GM12878 (cell line): ENCODE measurements around the gene COL27A1.

Experiments used
- EZH2 ChIP-seq: IDR thresholded peaks from 2 replicates; pipeline ENCODE4 v1.6.1; 2012; ENCODE audit warnings: low read depth, mild to moderate bottlenecking, control low read depth, inconsistent platforms, low read length, borderline replicate concordance; ENCODE audit not compliant: control insufficient read depth
- FOS ChIP-seq: IDR thresholded peaks from 3 replicates; pipeline ENCODE4 v1.6.1; 2011; ENCODE audit warnings: borderline replicate concordance; ENCODE audit not compliant: insufficient read length; ENCODE audit errors: extremely low read depth
- NFYB ChIP-seq: IDR thresholded peaks from 2 replicates; pipeline ENCODE4 v1.6.1; 2011; ENCODE audit warnings: low read depth, mild to moderate bottlenecking, low read length, improper control_type of control experiment, moderate library complexity; ENCODE audit not compliant: insufficient read depth
- POLR2A ChIP-seq: IDR thresholded peaks from 2 replicates; pipeline ENCODE4 v1.6.1; 2011; ENCODE audit warnings: low read depth, mild to moderate bottlenecking, low read length
- SREBF1 ChIP-seq: IDR thresholded peaks from 2 replicates; pipeline ENCODE4 v1.6.1; 2012; ENCODE audit warnings: mild to moderate bottlenecking, low read length
- TF ChIP-seq, protein P1 (sequence below), 3 experiments: IDR thresholded peaks in 2 of 3; conservative IDR thresholded peaks in 1 of 3; 2 replicates each; pipeline ENCODE4 v1.5.1; 2011; ENCODE audit warnings: low read depth in 3 of 3, low read length in 3 of 3, mild to moderate bottlenecking in 3 of 3, control low read depth in 2 of 3, moderate library complexity in 2 of 3, inconsistent platforms in 1 of 3, mixed read lengths in 1 of 3; ENCODE audit not compliant: control insufficient read depth in 2 of 3, insufficient read depth in 1 of 3; ENCODE audit errors: extremely low read depth in 1 of 3
- TF ChIP-seq, protein P2 (sequence below): IDR thresholded peaks from 2 replicates; pipeline ENCODE4 v1.6.1; 2012; ENCODE audit warnings: low read length, inconsistent platforms

DNA sequence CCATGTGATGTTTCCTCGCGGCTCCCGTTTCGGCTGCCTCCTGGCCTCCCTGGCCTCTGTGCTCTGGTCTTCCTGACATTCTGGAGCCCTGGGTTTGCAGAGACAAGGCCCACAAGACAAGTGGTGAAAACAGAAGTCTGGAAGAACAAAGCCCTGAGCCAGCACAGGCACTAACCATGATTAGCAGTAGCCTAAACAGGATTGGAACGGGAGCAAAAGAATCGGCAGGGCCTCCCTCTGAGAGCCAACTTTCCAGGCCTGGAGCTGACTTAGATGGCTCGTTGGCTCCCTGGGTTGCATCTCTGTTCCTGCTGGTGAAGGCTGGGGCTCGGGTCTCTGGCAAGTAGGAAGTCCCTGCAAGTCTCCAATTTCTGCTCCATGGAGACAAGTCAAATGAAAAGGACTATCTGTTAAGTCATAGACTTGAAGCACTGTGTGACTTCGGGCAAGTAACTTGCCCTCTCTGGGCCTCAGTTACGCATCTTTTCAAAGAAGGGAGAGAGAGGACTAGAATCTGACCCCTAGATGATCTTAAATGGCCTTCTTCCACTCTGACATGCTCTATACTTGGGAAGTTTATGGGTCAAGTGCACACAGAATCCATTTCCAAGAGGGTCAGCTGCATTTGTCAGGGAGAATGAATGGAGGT lies 3.3 kb downstream of the COL27A1 start:
- TF ChIP-seq, protein P1, sequence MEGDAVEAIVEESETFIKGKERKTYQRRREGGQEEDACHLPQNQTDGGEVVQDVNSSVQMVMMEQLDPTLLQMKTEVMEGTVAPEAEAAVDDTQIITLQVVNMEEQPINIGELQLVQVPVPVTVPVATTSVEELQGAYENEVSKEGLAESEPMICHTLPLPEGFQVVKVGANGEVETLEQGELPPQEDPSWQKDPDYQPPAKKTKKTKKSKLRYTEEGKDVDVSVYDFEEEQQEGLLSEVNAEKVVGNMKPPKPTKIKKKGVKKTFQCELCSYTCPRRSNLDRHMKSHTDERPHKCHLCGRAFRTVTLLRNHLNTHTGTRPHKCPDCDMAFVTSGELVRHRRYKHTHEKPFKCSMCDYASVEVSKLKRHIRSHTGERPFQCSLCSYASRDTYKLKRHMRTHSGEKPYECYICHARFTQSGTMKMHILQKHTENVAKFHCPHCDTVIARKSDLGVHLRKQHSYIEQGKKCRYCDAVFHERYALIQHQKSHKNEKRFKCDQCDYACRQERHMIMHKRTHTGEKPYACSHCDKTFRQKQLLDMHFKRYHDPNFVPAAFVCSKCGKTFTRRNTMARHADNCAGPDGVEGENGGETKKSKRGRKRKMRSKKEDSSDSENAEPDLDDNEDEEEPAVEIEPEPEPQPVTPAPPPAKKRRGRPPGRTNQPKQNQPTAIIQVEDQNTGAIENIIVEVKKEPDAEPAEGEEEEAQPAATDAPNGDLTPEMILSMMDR (IDR thresholded peaks at IDR 0.05 in 2 of 3, conservative IDR thresholded peaks at IDR 0.05 in 1 of 3; ENCODE audit: control insufficient read depth in 2 of 3, extremely low read depth in 1 of 3, insufficient read depth in 1 of 3, low read depth in 3 of 3, low read length in 3 of 3), result no peak
- no peak for TF ChIP-seq POLR2A
- no peak for TF ChIP-seq SREBF1
- no peak for TF ChIP-seq FOS
- no peak for TF ChIP-seq NFYB
- TF ChIP-seq, protein P2, sequence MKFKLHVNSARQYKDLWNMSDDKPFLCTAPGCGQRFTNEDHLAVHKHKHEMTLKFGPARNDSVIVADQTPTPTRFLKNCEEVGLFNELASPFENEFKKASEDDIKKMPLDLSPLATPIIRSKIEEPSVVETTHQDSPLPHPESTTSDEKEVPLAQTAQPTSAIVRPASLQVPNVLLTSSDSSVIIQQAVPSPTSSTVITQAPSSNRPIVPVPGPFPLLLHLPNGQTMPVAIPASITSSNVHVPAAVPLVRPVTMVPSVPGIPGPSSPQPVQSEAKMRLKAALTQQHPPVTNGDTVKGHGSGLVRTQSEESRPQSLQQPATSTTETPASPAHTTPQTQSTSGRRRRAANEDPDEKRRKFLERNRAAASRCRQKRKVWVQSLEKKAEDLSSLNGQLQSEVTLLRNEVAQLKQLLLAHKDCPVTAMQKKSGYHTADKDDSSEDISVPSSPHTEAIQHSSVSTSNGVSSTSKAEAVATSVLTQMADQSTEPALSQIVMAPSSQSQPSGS, result no peak
- no peak for TF ChIP-seq EZH2
